Measurements from ENCODE around the gene EVA1C.

Gene EVA1C

GRCh38 chr21:32519945-32520874 is 107.7 kb downstream of the EVA1C start:
- ChIA-PET CTCF (no interaction called here), POLR2A (ENCODE audit: low non-redundant PET) (no interaction called here)
- TF ChIP-seq CTCF (conservative IDR thresholded peaks at IDR 0.05; ENCODE audit: low read depth): no peak
- peak overlapping the region; percentile 20; the same call in 1 of the 2 replicates for H3K27ac ChIP-seq
- no peak for DNase-seq (ENCODE audit: low spot score)

GRCh38 chr21:32520875-32521735 is 108.6 kb downstream of the EVA1C start:
- ChIA-PET POLR2A (ENCODE audit: low non-redundant PET) (no interaction called here), CTCF (interaction anchor here (0.6 to 1.0 kb wide), 3 partner anchors 15 to 80 kb away, joined by 4 to 5 read pairs (median 5); no protein-coding TSS in a partner anchor)
- TF ChIP-seq CTCF (conservative IDR thresholded peaks at IDR 0.05; ENCODE audit: low read depth): no peak
- H3K27ac ChIP-seq: peak overlapping the region; percentile 33
- DNase-seq (ENCODE audit: low spot score): peak; percentile 72

GRCh38 chr21:32521736-32522355 is 109.3 kb downstream of the EVA1C start:
- TF ChIP-seq CTCF (conservative IDR thresholded peaks at IDR 0.05; ENCODE audit: low read depth): no peak
- peak overlapping the region; percentile 33 for H3K27ac ChIP-seq
- no peak for DNase-seq (ENCODE audit: low spot score)
- ChIA-PET CTCF (interaction anchor here (0.6 to 1.0 kb wide), 4 partner anchors 16 to 117 kb away, joined by 4 to 6 read pairs (median 5); no protein-coding TSS in a partner anchor), POLR2A (ENCODE audit: low non-redundant PET) (no interaction called here)

GRCh38 chr21:32523463-32523862 is 111.0 kb downstream of the EVA1C start:
- H3K27ac ChIP-seq: no peak overlapping the region
- no peak for DNase-seq (ENCODE audit: low spot score)
- TF ChIP-seq CTCF (conservative IDR thresholded peaks at IDR 0.05; ENCODE audit: low read depth): no peak
- CTCF ChIA-PET: interaction anchor here (0.6 kb wide), 1 partner anchor 34 kb away, joined by 3 read pairs; no protein-coding TSS in a partner anchor
- POLR2A ChIA-PET (ENCODE audit: low non-redundant PET): no interaction called here

GRCh38 chr21:32523988-32524719 is 111.6 kb downstream of the EVA1C start:
- peak; percentile 30 for DNase-seq (ENCODE audit: low spot score)
- POLR2A ChIA-PET (ENCODE audit: low non-redundant PET): no interaction called here
- H3K27ac ChIP-seq: peak overlapping the region; percentile 59
- CTCF ChIA-PET: interaction anchor here (0.7 kb wide), 1 partner anchor 77 kb away, joined by 3 read pairs; no protein-coding TSS in a partner anchor
- no peak for TF ChIP-seq CTCF (conservative IDR thresholded peaks at IDR 0.05; ENCODE audit: low read depth)

Data from RWPE1 (cell line).